ENCODE measurements around the gene H6PD. TPM values are rescaled to one million over a fixed set of nuclear protein-coding genes. Genes with fewer than 3 reads are reported as not detected.

Gene H6PD
- total and polyA plus RNA-seq, 2 donors (not counting 3 experiments of a cell fraction or from before 2014, with no cell fraction given), result 24.5 to 29.0 TPM

DNA sequence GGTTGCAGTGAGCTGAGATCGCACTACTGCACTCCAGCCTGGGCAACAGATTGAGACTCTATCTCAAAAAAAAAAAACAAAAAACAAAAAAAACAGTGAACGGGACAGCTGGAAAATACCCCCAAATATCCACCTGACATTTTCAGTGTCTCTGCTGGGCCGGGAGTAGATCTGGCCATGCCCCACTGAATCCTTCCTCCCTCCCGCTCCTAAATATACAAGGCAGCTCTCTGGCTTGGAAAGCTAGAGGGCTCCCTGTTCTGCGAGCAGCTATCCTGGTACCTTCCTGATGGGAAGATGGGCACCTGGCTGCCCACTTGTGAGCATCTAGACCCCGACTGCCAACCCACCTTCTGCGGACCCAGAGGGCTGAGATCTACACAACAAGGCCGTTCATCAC, 79.5 kb downstream of the H6PD start:
- Histone ChIP-seq H3K4me2 (ENCODE audit: insufficient read depth, low read length) (no peak overlapping the region), H3K4me1 (ENCODE audit: control insufficient read depth, extremely low read depth, insufficient read depth, low read length) (peaks cover 18% of the 10 kb centered on the region), H4K20me1 (replicated peaks; ENCODE audit: control insufficient read depth, extremely low read depth, insufficient read depth, low read length) (peaks cover 7% of the 10 kb centered on the region), H3K79me2 (ENCODE audit: control insufficient read depth, insufficient read depth, low read length) (peaks cover 93% of the 10 kb centered on the region), H3K9me3 (replicated peaks; ENCODE audit: control insufficient read depth, insufficient read depth, low read length) (no peaks in the 10 kb centered on the region), H3K9ac (replicated peaks; ENCODE audit: extremely low read depth, insufficient read depth, low read length) (no peak overlapping the region), H3K27me3 (ENCODE audit: control insufficient read depth in 2 of 2, insufficient read depth in 2 of 2, low read length in 2 of 2) (no peaks in the 10 kb centered on the region), H3K36me3 (ENCODE audit: control insufficient read depth in 2 of 2, extremely low read depth in 1 of 2, insufficient read depth in 2 of 2, low read length in 2 of 2) (peaks cover 2 to 9% of the 10 kb centered on the region in 2 experiments), H2AFZ (ENCODE audit: low read depth, low read length) (no peak overlapping the region), H3K27ac (ENCODE audit: insufficient read depth, low read depth, low read length) (no peak overlapping the region), H3K9me1 (replicated peaks; ENCODE audit: control insufficient read depth, extremely low read depth, insufficient read depth, low read length) (no peaks in the 10 kb centered on the region), H3K4me3 (replicated peaks in 1 of 3; ENCODE audit: insufficient read depth in 1 of 3, low read depth in 1 of 3, low read length in 3 of 3) (no peak overlapping the region)
- DNase-seq (ENCODE audit: low read depth, low spot score) (no peak), FAIRE-seq (no peak)
- no peak for TF ChIP-seq FOS (IDR thresholded peaks at IDR 0.05; ENCODE audit: borderline replicate concordance, insufficient read depth, low read length)
- TF ChIP-seq MYC (IDR thresholded peaks at IDR 0.05; ENCODE audit: low read depth, low read length), result no peak
- TF ChIP-seq, protein P1, sequence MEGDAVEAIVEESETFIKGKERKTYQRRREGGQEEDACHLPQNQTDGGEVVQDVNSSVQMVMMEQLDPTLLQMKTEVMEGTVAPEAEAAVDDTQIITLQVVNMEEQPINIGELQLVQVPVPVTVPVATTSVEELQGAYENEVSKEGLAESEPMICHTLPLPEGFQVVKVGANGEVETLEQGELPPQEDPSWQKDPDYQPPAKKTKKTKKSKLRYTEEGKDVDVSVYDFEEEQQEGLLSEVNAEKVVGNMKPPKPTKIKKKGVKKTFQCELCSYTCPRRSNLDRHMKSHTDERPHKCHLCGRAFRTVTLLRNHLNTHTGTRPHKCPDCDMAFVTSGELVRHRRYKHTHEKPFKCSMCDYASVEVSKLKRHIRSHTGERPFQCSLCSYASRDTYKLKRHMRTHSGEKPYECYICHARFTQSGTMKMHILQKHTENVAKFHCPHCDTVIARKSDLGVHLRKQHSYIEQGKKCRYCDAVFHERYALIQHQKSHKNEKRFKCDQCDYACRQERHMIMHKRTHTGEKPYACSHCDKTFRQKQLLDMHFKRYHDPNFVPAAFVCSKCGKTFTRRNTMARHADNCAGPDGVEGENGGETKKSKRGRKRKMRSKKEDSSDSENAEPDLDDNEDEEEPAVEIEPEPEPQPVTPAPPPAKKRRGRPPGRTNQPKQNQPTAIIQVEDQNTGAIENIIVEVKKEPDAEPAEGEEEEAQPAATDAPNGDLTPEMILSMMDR (IDR thresholded peaks at IDR 0.05; ENCODE audit: extremely low read depth in 1 of 2, insufficient read depth in 1 of 2, low read depth in 1 of 2, low read length in 2 of 2), result no peak
- TF ChIP-seq, protein P2, sequence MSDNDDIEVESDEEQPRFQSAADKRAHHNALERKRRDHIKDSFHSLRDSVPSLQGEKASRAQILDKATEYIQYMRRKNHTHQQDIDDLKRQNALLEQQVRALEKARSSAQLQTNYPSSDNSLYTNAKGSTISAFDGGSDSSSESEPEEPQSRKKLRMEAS (IDR thresholded peaks at IDR 0.05; ENCODE audit: insufficient read depth, insufficient read length), result no peak
- no peak for TF ChIP-seq POLR2AphosphoS5 (IDR thresholded peaks at IDR 0.05; ENCODE audit: insufficient read depth, low read depth, low read length)
- no TSS peak for BruUV-seq (replicated peaks)
- POLR2A ChIA-PET, result no interaction called here
- intact Hi-C loops (cut with micrococcal nuclease) (no loop called here), dilution Hi-C loops (cut with MboI; ENCODE audit: extremely low pct_ligation_motif_present, low sequenced_read_pairs) (no loop called here)
- CTCF ChIA-PET, result interaction anchor here (0.6 to 1.9 kb wide), 4 partner anchors 25 to 269 kb away, joined by 3 to 5 read pairs (median 3); no protein-coding TSS in a partner anchor
